Stimulated activated CD8-positive, alpha-beta memory T cell treated with anti-CD3 and anti-CD28 coated beads, Interleukin-12 subunit alpha, Interleukin-12 subunit beta, amount 100 ng/mL, for 24 hours (primary cell): ENCODE measurements around the gene DHRS12.

Experiments used
- DNase-seq: peaks from one replicate; pipeline ENCODE4 v3.0.0-alpha.2; 2020; ENCODE audit errors: extremely low read depth

The DHRS12 gene

GRCh38 chr13:51807041-51807440, 3.1 kb upstream of the DHRS12 start:
- no peak for DNase-seq

GRCh38 chr13:51806566-51806965, 2.6 kb upstream of the DHRS12 start:
- DNase-seq, result no peak

GRCh38 chr13:51805925-51806324, 2.0 kb upstream of the DHRS12 start:
- DNase-seq, result no peak

GRCh38 chr13:51805313-51805712, 1.4 kb upstream of the DHRS12 start:
- no peak for DNase-seq

GRCh38 chr13:51804295-51805172, 571 bp upstream of the DHRS12 start:
- no peak for DNase-seq

GRCh38 chr13:51802631-51803418, 1.1 kb downstream of the DHRS12 start:
- no peak for DNase-seq

- DNase-seq, result no peak
Observed at GRCh38 chr13:51801631-51802099, 2.3 kb downstream of the DHRS12 start.

- DNase-seq, result no peak
Observed at GRCh38 chr13:51800486-51800885, 3.5 kb downstream of the DHRS12 start.

GRCh38 chr13:51799261-51799660, 4.7 kb downstream of the DHRS12 start:
- no peak for DNase-seq

GRCh38 chr13:51797664-51798488, 6.1 kb downstream of the DHRS12 start:
- DNase-seq, result no peak

- no peak for DNase-seq
Observed at GRCh38 chr13:51796546-51796945, 7.4 kb downstream of the DHRS12 start.

- DNase-seq, result no peak
Observed at GRCh38 chr13:51795419-51795818, 8.5 kb downstream of the DHRS12 start.

GRCh38 chr13:51794964-51795363, 9.0 kb downstream of the DHRS12 start:
- no peak for DNase-seq

GRCh38 chr13:51793570-51794271, 10.2 kb downstream of the DHRS12 start:
- no peak for DNase-seq

- DNase-seq, result no peak
Observed at GRCh38 chr13:51786425-51787265, 17.3 kb downstream of the DHRS12 start.

GRCh38 chr13:51785712-51786424, 18.1 kb downstream of the DHRS12 start:
- DNase-seq, result no peak

GRCh38 chr13:51784097-51784496, 19.9 kb downstream of the DHRS12 start:
- DNase-seq, result no peak

GRCh38 chr13:51783428-51784094, 20.4 kb downstream of the DHRS12 start:
- no peak for DNase-seq

GRCh38 chr13:51782026-51782710, 21.8 kb downstream of the DHRS12 start:
- no peak for DNase-seq
